WERI-Rb-1 (cell line): Measurements from ENCODE around the gene UNC13B.

Experiments
- DNase-seq: peaks from one replicate; pipeline ENCODE4 v3.0.0-alpha.2; 2020
- H3K27ac ChIP-seq: fragments of 250-450 bp; sonication (Bioruptor Pico); 2 replicates; pipeline ENCODE4 v1.5.1; 2020; ENCODE audit warnings: mild to moderate bottlenecking, moderate library complexity
- H3K27me3 ChIP-seq: fragments of 250-450 bp; sonication (Bioruptor Pico); 2 replicates; pipeline ENCODE4 v1.5.1; 2021; ENCODE audit warnings: mild to moderate bottlenecking, low read depth, moderate library complexity; ENCODE audit not compliant: insufficient read depth, severe bottlenecking
- H3K36me3 ChIP-seq: fragments of 250-450 bp; sonication (Bioruptor Pico); 2 replicates; pipeline ENCODE4 v1.5.1; 2020; ENCODE audit warnings: mild to moderate bottlenecking, moderate library complexity
- H3K4me3 ChIP-seq: 2 replicates; pipeline ENCODE4 v1.5.1; 2011; ENCODE audit warnings: low read depth, mild to moderate bottlenecking, control low read depth, low read length
- H3K9me3 ChIP-seq: fragments of 250-450 bp; sonication (Bioruptor Pico); 2 replicates; pipeline ENCODE4 v1.5.1; 2021; ENCODE audit warnings: mild to moderate bottlenecking, moderate library complexity; ENCODE audit not compliant: severe bottlenecking
- CTCF ChIP-seq: IDR thresholded peaks from 2 replicates; pipeline ENCODE4 v1.5.1; 2011; ENCODE audit warnings: low read depth, mild to moderate bottlenecking, control low read depth, inconsistent platforms, low read length

The UNC13B gene

GRCh38 chr9:35453786-35454185, 292.0 kb downstream of the UNC13B start:
- no peaks in the 10 kb centered on the region for H3K27me3 ChIP-seq
- no peak for DNase-seq
- TF ChIP-seq CTCF, result no peak
- no peak overlapping the region for H3K4me3 ChIP-seq
- no peak overlapping the region for H3K27ac ChIP-seq
- no peaks in the 10 kb centered on the region for H3K36me3 ChIP-seq
- H3K9me3 ChIP-seq, result peaks cover 4% of the 10 kb centered on the region
